PC-3 (cell line): ENCODE measurements around the gene AKAP7. TPM values are rescaled to one million over a fixed set of nuclear protein-coding genes. Genes with fewer than 3 reads are reported as not detected.

Experiments
- ATAC-seq: fragments of 200-7000 bp; cut with Tn5 transposase; 2 replicates; pipeline ENCODE4 v1.9.1; 2020; ENCODE audit warnings: mild to moderate bottlenecking, moderate library complexity
- BruUV-seq: library from RNA; stranded (reverse); fragments of 400-500 nt; replicated peaks from 2 replicates; lab custom pipeline; 2021; lab: Mats Ljungman, UMichigan
- CTCF ChIA-PET: fragments of 300-600 bp; sonication (Branson Sonifier 250); formaldehyde crosslinking; loops from one replicate; lab custom pipeline; 2022; ENCODE audit warnings: antibody characterized with exemption; lab: Charles Lee
- POLR2A ChIA-PET: fragments of 300-600 bp; sonication (Branson Sonifier 250); formaldehyde crosslinking; loops from one replicate; lab custom pipeline; 2022; ENCODE audit warnings: antibody characterized with exemption; ENCODE audit not compliant: unreplicated experiment; lab: Charles Lee
- DNase-seq: peaks from one replicate; pipeline ENCODE4 v3.0.0-alpha.2; 2015
- H2AFZ ChIP-seq: fragments of 300-600 bp; sonication (generic); 2 replicates; pipeline ENCODE4 v1.6.0; 2016; ENCODE audit warnings: antibody characterized with exemption, low read length
- H3F3A ChIP-seq: fragments of 300-600 bp; sonication (generic); one replicate; pipeline ENCODE4 v1.6.0; 2017; ENCODE audit warnings: antibody characterized with exemption, low read length, control low read depth, mild to moderate bottlenecking; ENCODE audit not compliant: unreplicated experiment
- H3K27ac ChIP-seq: fragments of 300-600 bp; sonication (generic); 2 replicates; pipeline ENCODE4 v1.5.1; 2016; ENCODE audit warnings: mild to moderate bottlenecking, low read length
- H3K27me3 ChIP-seq: fragments of 300-600 bp; sonication (generic); 2 replicates; pipeline ENCODE4 v1.6.1; 2016; ENCODE audit warnings: low read length, mixed read lengths
- H3K36me3 ChIP-seq: fragments of 300-600 bp; sonication (generic); 2 replicates; pipeline ENCODE4 v1.6.1; 2016; ENCODE audit warnings: low read depth, mixed run types, low read length, mixed read lengths
- H3K4me1 ChIP-seq: fragments of 300-600 bp; sonication (generic); 2 replicates; pipeline ENCODE4 v1.5.1; 2016; ENCODE audit warnings: low read length; ENCODE audit not compliant: insufficient read depth
- H3K4me2 ChIP-seq: fragments of 300-600 bp; sonication (generic); 2 replicates; pipeline ENCODE4 v1.6.0; 2016; ENCODE audit warnings: low read length
- H3K4me3 ChIP-seq: fragments of 300-600 bp; sonication (generic); 2 replicates; pipeline ENCODE4 v1.5.1; 2016; ENCODE audit warnings: mild to moderate bottlenecking, low read length, mixed read lengths
- H3K79me2 ChIP-seq: fragments of 300-600 bp; sonication (generic); 2 replicates; pipeline ENCODE4 v1.6.1; 2017; ENCODE audit warnings: low read length, mixed read lengths
- H3K9ac ChIP-seq: fragments of 300-600 bp; sonication (generic); 2 replicates; pipeline ENCODE4 v1.6.0; 2016; ENCODE audit warnings: mild to moderate bottlenecking, low read length
- H3K9me2 ChIP-seq: fragments of 300-600 bp; sonication (generic); replicated peaks from 2 replicates; pipeline ENCODE4 v1.6.1; 2016; ENCODE audit warnings: mixed run types, low read length, mixed read lengths
- H3K9me3 ChIP-seq: fragments of 300-600 bp; sonication (generic); 2 replicates; pipeline ENCODE4 v1.6.1; 2016; ENCODE audit warnings: low read length, mixed read lengths
- H4K20me1 ChIP-seq: fragments of 300-600 bp; sonication (generic); 2 replicates; pipeline ENCODE4 v1.6.1; 2016; ENCODE audit warnings: low read length, mixed read lengths
- CTCF ChIP-seq: fragments of 300-600 bp; sonication (generic); conservative IDR thresholded peaks from 2 replicates; pipeline ENCODE4 v1.5.1; 2017; ENCODE audit warnings: antibody characterized with exemption, low read depth, mild to moderate bottlenecking, low read length
- EZH2 ChIP-seq: fragments of 300-600 bp; sonication (generic); IDR thresholded peaks from one replicate; pipeline ENCODE4 v1.6.1; 2017; ENCODE audit warnings: antibody characterized with exemption, mild to moderate bottlenecking, low read length; ENCODE audit not compliant: unreplicated experiment
- EZH2phosphoT487 ChIP-seq: fragments of 300-600 bp; sonication (generic); IDR thresholded peaks from 2 replicates; pipeline ENCODE4 v1.6.1; 2018; ENCODE audit warnings: mild to moderate bottlenecking, antibody characterized with exemption, low read length, borderline replicate concordance
- intact Hi-C: fragments of 100-400 bp; cut with micrococcal nuclease; formaldehyde crosslinking; loops from 2 replicates; pipeline ENCODE4 v1.9.0; 2023
- total RNA-seq: library from RNA; depleted of rRNA; stranded (reverse); fragments of >200 nt; gene quantifications from 2 replicates; pipeline ENCODE4 v1.2.3, GENCODE V29; 2014

The AKAP7 gene
- total RNA-seq, 1 experiment from 2014 or later = 3.6 TPM

DNA sequence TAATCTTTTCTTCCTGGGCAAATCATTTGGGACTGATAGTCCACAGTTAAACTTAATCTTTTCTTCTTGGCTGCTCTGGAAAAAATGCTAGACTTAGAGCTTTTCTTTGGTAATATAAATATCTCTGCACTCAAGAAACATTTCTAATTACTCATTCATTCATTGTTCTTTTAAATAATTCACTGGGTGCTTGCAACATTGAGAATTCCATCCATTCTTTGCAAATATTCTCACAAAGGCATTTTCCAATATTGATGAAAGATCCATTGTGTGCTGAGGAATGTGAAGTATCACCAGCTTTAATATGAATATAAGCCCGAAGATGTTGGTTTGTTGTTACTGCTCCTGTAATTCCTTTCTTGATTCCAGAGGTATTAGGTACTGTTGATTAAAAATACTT, 38.4 kb downstream of the AKAP7 start:
- H3K27me3 ChIP-seq = no peaks in the 10 kb centered on the region
- no peaks in the 10 kb centered on the region for H3K9me2 ChIP-seq
- CTCF ChIA-PET = no interaction called here
- H3K4me1 ChIP-seq = peaks cover 5% of the 10 kb centered on the region; the same call in 1 of the 2 replicates
- no peak overlapping the region for H3K9ac ChIP-seq
- H3K4me3 ChIP-seq = no peak overlapping the region
- no TSS peak for BruUV-seq
- no peak overlapping the region for H3K27ac ChIP-seq
- H2AFZ ChIP-seq = no peak overlapping the region
- no peak overlapping the region for H3K4me2 ChIP-seq
- ATAC-seq (no peak), DNase-seq (no peak)
- POLR2A ChIA-PET = no interaction called here
- intact Hi-C loops = no loop called here
- no peaks in the 10 kb centered on the region for H3K9me3 ChIP-seq
- no peaks in the 10 kb centered on the region for H3F3A ChIP-seq
- TF ChIP-seq CTCF (no peak), EZH2 (no peak), EZH2phosphoT487 (no peak)
- no peaks in the 10 kb centered on the region for H3K79me2 ChIP-seq
- no peaks in the 10 kb centered on the region for H4K20me1 ChIP-seq
- no peaks in the 10 kb centered on the region for H3K36me3 ChIP-seq

DNA sequence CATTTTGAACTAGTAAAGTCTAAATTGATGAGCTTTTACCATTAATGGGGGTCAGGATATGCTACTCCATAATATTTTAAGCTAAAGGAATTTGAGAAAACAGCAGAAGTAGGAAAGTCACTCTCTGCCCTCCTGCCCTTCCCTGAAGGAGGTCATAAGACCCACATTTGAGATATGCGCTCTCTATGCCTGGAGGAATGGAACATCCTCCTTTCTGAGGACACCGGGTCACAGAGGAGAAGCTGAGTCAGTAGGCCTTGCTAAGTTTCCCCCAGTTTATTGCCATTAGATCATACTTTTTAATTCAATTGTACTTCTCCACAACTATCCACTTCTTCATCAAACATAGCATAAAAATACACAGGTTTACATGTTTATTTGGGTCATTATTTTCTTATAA, 40.3 kb downstream of the AKAP7 start:
- ATAC-seq (no peak), DNase-seq (no peak)
- TF ChIP-seq EZH2phosphoT487 = no peak
- TF ChIP-seq CTCF = no peak
- no peak for TF ChIP-seq EZH2
- peaks cover 1% of the 10 kb centered on the region; the same call in 1 of the 2 replicates for H3K4me1 ChIP-seq
- no peaks in the 10 kb centered on the region for H3F3A ChIP-seq
- H3K27me3 ChIP-seq = no peaks in the 10 kb centered on the region
- no peak overlapping the region for H3K27ac ChIP-seq
- H3K79me2 ChIP-seq = no peaks in the 10 kb centered on the region
- no peak overlapping the region for H3K4me3 ChIP-seq
- POLR2A ChIA-PET = no interaction called here
- BruUV-seq = no TSS peak
- H3K4me2 ChIP-seq = no peak overlapping the region
- no peaks in the 10 kb centered on the region for H3K36me3 ChIP-seq
- H3K9ac ChIP-seq = no peak overlapping the region
- H3K9me3 ChIP-seq = no peaks in the 10 kb centered on the region
- CTCF ChIA-PET = no interaction called here
- H4K20me1 ChIP-seq = no peaks in the 10 kb centered on the region
- H3K9me2 ChIP-seq = no peaks in the 10 kb centered on the region
- no peak overlapping the region for H2AFZ ChIP-seq
- intact Hi-C loops = no loop called here

DNA sequence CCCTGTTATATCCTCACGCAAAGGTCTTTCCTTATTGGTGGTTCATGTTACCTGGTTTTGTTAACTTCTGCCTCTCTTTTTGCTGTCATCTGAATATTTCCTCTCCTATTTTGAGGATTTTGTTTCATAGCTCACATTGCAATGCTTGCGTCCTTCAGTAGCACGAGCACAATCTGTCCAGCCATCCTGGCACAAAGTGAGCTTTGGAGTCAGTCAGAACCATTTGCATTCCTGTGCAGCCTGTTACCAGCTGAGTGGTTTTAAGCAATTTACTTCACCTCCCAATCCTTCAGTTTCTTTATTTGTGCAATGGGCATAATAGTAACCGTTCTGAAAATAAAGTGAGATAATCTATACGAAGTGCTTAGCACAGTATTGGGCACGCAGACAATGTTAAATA, 42.7 kb downstream of the AKAP7 start:
- no peaks in the 10 kb centered on the region for H3K79me2 ChIP-seq
- no peaks in the 10 kb centered on the region for H3K9me2 ChIP-seq
- no peaks in the 10 kb centered on the region for H3K9me3 ChIP-seq
- no peaks in the 10 kb centered on the region for H3K4me1 ChIP-seq
- no peak overlapping the region for H3K4me2 ChIP-seq
- H4K20me1 ChIP-seq = no peaks in the 10 kb centered on the region
- no peak for DNase-seq
- ChIA-PET POLR2A (no interaction called here), CTCF (no interaction called here)
- no TSS peak for BruUV-seq
- intact Hi-C loops = no loop called here
- no peaks in the 10 kb centered on the region for H3K36me3 ChIP-seq
- H3K27ac ChIP-seq = no peak overlapping the region
- H3F3A ChIP-seq = no peaks in the 10 kb centered on the region
- no peak overlapping the region for H3K4me3 ChIP-seq
- no peak for TF ChIP-seq EZH2
- TF ChIP-seq EZH2phosphoT487 = no peak
- TF ChIP-seq CTCF = no peak
- H3K9ac ChIP-seq = no peak overlapping the region
- H3K27me3 ChIP-seq = no peaks in the 10 kb centered on the region
- no peak for ATAC-seq
- no peak overlapping the region for H2AFZ ChIP-seq
